HG03439 (cell line): ENCODE data around the gene NPDC1.
"Not testable (repeated sequence)": the region's sequence is repeated elsewhere in the genome, so short reads cannot be mapped to it uniquely, and the experiment has no call there.

Experiments
- ATAC-seq: cut with Tn5 transposase; IDR thresholded peaks from one replicate; pipeline ENCODE4 v1.9.1; 2021; ENCODE audit warnings: mild to moderate bottlenecking, moderate library complexity; ENCODE audit not compliant: unreplicated experiment

The NPDC1 gene

GRCh38 chr9:137041124-137041523, 4.9 kb downstream of the NPDC1 start:
- no peak for ATAC-seq

GRCh38 chr9:137040568-137040967, 5.4 kb downstream of the NPDC1 start:
- ATAC-seq, result no peak

- ATAC-seq, result no peak
Observed at GRCh38 chr9:137039611-137040366, 6.2 kb downstream of the NPDC1 start.

- no peak for ATAC-seq
Observed at GRCh38 chr9:137038916-137039315, 7.1 kb downstream of the NPDC1 start.

GRCh38 chr9:137037483-137037882, 8.5 kb downstream of the NPDC1 start:
- no peak for ATAC-seq

- ATAC-seq, result no peak
Observed at GRCh38 chr9:137037035-137037434, 8.9 kb downstream of the NPDC1 start.

GRCh38 chr9:137035937-137036336, 10.0 kb downstream of the NPDC1 start:
- no peak for ATAC-seq

- ATAC-seq, result no peak
Observed at GRCh38 chr9:137035507-137035834, 10.5 kb downstream of the NPDC1 start.

- peak; percentile 48 for ATAC-seq
Observed at GRCh38 chr9:137034709-137035506, 11.1 kb downstream of the NPDC1 start.

GRCh38 chr9:137034039-137034708, 11.8 kb downstream of the NPDC1 start:
- ATAC-seq, result no peak

GRCh38 chr9:137033481-137033880, 12.5 kb downstream of the NPDC1 start:
- not testable (repeated sequence) for ATAC-seq

GRCh38 chr9:137032858-137033257, 13.1 kb downstream of the NPDC1 start:
- ATAC-seq, result no peak

- ATAC-seq, result no peak
Observed at GRCh38 chr9:137031904-137032640, 13.9 kb downstream of the NPDC1 start, which contains the start of gene FUT7. Gene FUT7 (minus strand): TSS chr9:137032088. CDS start chr9:137031991, 97 bp downstream.

- ATAC-seq, result no peak
Observed at GRCh38 chr9:137030538-137031527, 15.1 kb downstream of the NPDC1 start.

- ATAC-seq, result no peak
Observed at GRCh38 chr9:137030006-137030405, 16.0 kb downstream of the NPDC1 start.

GRCh38 chr9:137029058-137029936, 16.7 kb downstream of the NPDC1 start:
- ATAC-seq, result no peak

- peak; percentile 33 for ATAC-seq
Observed at GRCh38 chr9:137028263-137029057, 17.5 kb downstream of the NPDC1 start.
